Endothelial cell of umbilical vein (primary cell): Measurements from ENCODE around the gene GRIK1.

ENCODE experiments used
- EZH2 ChIP-seq: IDR thresholded peaks from 2 replicates; pipeline ENCODE4 v1.6.1; 2012; ENCODE audit warnings: borderline replicate concordance, low read depth, mild to moderate bottlenecking, moderate library complexity, low read length, inconsistent platforms; ENCODE audit not compliant: severe bottlenecking
- FOS ChIP-seq: IDR thresholded peaks from 2 replicates; pipeline ENCODE4 v1.6.1; 2011; ENCODE audit warnings: mild to moderate bottlenecking, low read length, moderate library complexity, borderline replicate concordance; ENCODE audit not compliant: insufficient read depth
- GATA2 ChIP-seq: IDR thresholded peaks from 2 replicates; pipeline ENCODE4 v1.7.0; 2011; ENCODE audit warnings: low read depth, mild to moderate bottlenecking, moderate library complexity, mixed read lengths, low read length; ENCODE audit not compliant: insufficient read length, insufficient read depth
- MAX ChIP-seq: IDR thresholded peaks from 2 replicates; pipeline ENCODE4 v1.6.1; 2011; ENCODE audit not compliant: insufficient read depth, insufficient read length
- MYC ChIP-seq: IDR thresholded peaks from one replicate; pipeline ENCODE4 v1.6.1; 2011; ENCODE audit warnings: mild to moderate bottlenecking, low read depth, low read length
- POLR2A ChIP-seq: IDR thresholded peaks from 2 replicates; pipeline ENCODE4 v1.6.1; 2012; ENCODE audit warnings: low read depth, mild to moderate bottlenecking, control low read depth, low read length
- POLR2AphosphoS5 ChIP-seq: IDR thresholded peaks from 2 replicates; pipeline ENCODE4 v1.6.1; 2012; ENCODE audit warnings: low read depth, mild to moderate bottlenecking, control low read depth, low read length, moderate library complexity; ENCODE audit not compliant: insufficient read depth
- TF ChIP-seq, protein P1 (sequence below), 2 donors: IDR thresholded peaks; 1 replicate in 1 of 2; 2 replicates in 1 of 2; pipeline ENCODE4 v1.5.1; 2011; ENCODE audit warnings: low read length in 2 of 2, mild to moderate bottlenecking in 2 of 2, moderate library complexity in 2 of 2, control low read depth in 1 of 2, inconsistent platforms in 1 of 2, low read depth in 1 of 2; ENCODE audit not compliant: insufficient read depth in 1 of 2; ENCODE audit errors: extremely low read depth in 1 of 2

DNA sequence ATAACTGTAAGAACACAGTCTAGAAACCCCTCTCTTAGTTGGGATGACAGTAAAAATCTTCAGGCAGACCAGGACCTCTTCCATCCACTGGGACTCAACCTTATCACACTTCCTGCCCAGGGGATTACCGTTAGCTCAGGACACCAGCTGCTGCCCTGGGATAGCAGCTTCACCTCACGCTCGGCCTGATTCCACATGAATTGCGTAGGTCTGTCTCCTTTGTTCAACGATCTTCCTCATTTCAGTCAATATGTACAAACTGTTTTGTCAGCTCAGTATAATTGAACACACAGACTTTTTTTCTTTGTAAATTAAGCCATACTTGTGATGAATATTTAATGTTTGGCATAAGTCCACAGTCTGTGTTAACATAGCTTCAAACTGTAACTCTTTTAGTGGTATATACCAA, 290.4 kb downstream of the GRIK1 start:
- TF ChIP-seq, protein P1, sequence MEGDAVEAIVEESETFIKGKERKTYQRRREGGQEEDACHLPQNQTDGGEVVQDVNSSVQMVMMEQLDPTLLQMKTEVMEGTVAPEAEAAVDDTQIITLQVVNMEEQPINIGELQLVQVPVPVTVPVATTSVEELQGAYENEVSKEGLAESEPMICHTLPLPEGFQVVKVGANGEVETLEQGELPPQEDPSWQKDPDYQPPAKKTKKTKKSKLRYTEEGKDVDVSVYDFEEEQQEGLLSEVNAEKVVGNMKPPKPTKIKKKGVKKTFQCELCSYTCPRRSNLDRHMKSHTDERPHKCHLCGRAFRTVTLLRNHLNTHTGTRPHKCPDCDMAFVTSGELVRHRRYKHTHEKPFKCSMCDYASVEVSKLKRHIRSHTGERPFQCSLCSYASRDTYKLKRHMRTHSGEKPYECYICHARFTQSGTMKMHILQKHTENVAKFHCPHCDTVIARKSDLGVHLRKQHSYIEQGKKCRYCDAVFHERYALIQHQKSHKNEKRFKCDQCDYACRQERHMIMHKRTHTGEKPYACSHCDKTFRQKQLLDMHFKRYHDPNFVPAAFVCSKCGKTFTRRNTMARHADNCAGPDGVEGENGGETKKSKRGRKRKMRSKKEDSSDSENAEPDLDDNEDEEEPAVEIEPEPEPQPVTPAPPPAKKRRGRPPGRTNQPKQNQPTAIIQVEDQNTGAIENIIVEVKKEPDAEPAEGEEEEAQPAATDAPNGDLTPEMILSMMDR (IDR thresholded peaks at IDR 0.05; ENCODE audit: extremely low read depth in 1 of 2, insufficient read depth in 1 of 2, low read depth in 1 of 2, low read length in 2 of 2) = no peak
- TF ChIP-seq POLR2AphosphoS5 = no peak
- no peak for TF ChIP-seq MAX
- no peak for TF ChIP-seq EZH2
- no peak for TF ChIP-seq POLR2A
- no peak for TF ChIP-seq FOS
- no peak for TF ChIP-seq MYC
- TF ChIP-seq GATA2 = no peak
